HuH-7.5 (cell line): ENCODE measurements around the gene TRMT1.

Experiments used
- DNase-seq: peaks from one replicate; pipeline ENCODE4 v3.0.0; 2011; ENCODE audit warnings: low spot score

Gene TRMT1

GRCh38 chr19:13150187-13150930 lies 33.8 kb upstream of the TRMT1 start, which contains the start of the genes IER2 and STX10:
Gene IER2 (plus strand): TSS chr19:13150411. CDS start chr19:13153187, 2,776 bp downstream.
Gene STX10 (minus strand): TSS chr19:13150375. CDS start chr19:13150173, 202 bp downstream.
- DNase-seq: peak; percentile 91

DNA sequence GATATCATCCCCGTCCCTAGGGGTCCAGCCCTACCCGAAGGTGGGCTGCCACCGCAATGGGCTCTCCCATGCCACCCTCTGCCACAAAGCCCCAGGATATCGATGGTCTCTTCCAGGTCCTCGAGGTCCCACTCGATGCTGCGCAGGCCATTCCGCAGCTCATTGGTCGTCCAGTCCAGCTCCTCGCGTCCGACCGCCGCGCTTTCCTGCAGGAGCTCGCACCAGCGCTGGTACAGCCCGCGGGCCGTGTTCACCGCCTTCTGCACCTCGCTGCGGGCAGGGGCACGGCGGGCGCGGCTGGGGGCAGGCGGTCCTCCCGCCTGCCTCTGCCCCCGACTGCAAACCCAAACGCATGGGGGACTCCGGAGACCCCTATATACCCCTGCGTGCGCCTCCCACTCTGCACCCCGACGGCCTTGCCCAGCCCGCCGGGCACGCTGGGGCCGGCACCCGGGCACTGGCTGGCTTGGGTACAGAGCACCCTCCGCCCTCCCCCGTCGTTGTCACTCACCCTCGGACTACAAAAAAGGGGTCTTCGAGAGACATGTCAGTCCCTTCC lies 33.2 kb upstream of the TRMT1 start:
- DNase-seq: peak; percentile 42

DNA sequence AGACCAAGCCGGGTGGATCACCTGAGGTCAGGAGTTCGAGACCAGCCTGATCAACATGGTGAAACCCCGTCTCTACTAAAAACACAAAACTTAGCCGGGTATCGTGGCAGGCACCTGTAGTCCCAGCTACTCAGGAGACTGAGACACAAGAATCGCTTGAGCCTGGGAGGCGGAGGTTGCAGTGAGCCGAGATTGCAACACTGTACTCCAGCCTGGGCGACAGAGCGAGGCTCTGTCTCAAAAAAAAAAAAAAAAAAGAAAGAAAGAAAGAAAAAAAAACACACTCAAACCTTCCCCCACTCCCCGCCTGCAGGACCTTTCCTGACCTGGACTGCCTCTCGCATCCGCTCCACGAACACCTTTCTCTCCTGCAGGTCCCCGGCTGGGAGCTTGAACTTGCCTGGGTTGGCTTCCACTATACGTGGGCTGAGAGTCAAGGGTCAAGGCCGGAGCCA lies 32.7 kb upstream of the TRMT1 start:
- DNase-seq: peak; percentile 47

DNA sequence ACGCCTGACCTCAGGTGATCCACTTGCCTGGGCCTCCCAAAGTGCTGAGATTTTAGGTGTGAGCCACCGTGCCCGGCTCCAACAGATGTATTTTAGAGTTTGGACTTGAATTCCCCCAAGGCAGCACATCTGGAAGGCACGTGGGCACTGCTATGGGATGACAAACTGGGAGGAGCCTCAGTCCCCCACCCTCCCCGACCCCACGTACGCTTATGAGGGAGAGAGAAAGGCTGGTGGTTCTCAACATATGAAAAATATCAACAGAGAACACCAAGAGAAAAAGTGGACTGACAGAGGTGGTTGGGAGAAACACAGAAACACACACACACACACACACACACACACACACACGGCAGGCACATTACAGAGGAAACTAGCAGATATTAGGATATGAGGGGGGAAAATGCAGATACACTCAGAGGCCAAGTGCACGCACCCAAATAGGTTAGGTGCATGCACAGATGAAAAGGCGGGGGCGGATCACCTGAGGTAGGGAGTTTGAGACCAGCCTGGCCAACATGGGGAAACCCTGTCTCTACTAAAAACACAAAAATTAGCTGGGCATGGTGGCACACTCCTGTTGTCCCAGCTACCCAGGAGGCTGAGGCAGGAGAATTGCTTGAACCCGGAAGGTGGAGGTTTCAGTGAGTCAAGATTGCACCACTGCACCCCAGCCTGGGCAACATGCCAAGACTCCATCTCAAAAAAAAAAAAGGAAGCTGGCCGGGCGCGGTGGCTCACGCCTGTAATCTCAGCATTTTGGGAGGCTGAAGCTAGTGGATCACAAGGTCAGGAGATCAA lies 30.4 kb upstream of the TRMT1 start:
- DNase-seq: no peak

DNA sequence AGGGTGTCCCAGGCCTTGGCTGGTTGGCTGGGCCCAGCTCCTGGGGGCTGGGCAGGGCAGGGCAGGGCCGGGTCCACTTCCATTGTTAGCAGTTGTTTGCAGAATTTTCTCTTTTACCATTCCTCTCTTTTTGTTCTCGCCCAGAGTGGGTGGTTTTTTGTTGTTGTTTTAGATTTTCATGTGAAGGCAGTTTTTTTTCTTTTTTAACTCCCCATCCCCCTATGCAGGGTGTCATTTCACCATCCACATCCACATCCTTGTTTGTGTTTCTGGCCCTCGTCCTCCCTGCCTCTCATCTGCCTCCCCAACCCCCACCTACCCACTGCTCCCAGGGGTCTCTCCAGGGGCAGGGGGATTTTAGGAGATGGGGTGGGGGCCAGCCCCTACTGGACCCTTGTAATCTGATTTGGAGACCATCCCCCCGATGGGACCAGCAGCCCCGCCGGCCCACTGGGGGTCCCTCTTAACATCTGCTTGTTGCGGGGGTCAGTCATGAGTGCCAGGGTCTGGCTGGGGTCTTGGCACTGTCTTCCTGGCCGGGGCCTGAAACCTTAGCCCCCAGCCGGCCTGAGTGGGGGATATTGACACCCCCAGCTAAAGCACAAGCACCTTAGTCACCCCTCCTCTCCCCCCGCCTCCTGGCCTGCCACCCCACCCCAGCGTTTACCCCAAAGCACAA lies 23.2 kb upstream of the TRMT1 start:
- no peak for DNase-seq

- DNase-seq: no peak
Measured at GRCh38 chr19:13138916-13139198, 22.3 kb upstream of the TRMT1 start.

- no peak for DNase-seq
Measured at GRCh38 chr19:13138171-13138915, 21.8 kb upstream of the TRMT1 start.

- DNase-seq: no peak
Measured at GRCh38 chr19:13137290-13137794, 20.8 kb upstream of the TRMT1 start.

- no peak for DNase-seq
Measured at GRCh38 chr19:13135068-13136062, 18.8 kb upstream of the TRMT1 start.

- no peak for DNase-seq
Measured at GRCh38 chr19:13134626-13135025, 18.1 kb upstream of the TRMT1 start.

GRCh38 chr19:13133241-13133870 lies 16.8 kb upstream of the TRMT1 start:
- no peak for DNase-seq

GRCh38 chr19:13132471-13133180 lies 16.1 kb upstream of the TRMT1 start:
- DNase-seq: no peak

- DNase-seq: no peak
Measured at GRCh38 chr19:13130886-13131490, 14.4 kb upstream of the TRMT1 start.

GRCh38 chr19:13129384-13129783 lies 12.8 kb upstream of the TRMT1 start:
- no peak for DNase-seq

DNA sequence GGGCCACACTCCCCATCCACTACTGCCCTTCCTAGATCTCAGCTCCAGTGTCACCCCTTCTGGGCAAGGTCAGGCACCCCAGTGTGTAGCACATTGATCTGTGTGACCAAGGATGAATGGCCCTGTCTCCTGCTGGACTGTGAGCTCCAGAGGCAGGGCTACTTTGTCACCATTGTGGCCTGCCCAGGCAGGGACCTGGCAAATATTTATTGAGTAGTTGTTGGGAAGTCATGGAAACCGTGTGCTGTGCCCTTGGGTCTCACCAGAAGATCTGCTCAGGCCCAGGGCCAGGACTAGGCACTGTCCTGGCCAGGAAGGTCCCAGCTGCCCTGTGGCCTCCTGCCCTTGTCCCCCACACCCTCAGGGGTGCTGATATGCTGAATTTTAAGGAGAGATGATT lies 12.0 kb upstream of the TRMT1 start:
- no peak for DNase-seq

DNA sequence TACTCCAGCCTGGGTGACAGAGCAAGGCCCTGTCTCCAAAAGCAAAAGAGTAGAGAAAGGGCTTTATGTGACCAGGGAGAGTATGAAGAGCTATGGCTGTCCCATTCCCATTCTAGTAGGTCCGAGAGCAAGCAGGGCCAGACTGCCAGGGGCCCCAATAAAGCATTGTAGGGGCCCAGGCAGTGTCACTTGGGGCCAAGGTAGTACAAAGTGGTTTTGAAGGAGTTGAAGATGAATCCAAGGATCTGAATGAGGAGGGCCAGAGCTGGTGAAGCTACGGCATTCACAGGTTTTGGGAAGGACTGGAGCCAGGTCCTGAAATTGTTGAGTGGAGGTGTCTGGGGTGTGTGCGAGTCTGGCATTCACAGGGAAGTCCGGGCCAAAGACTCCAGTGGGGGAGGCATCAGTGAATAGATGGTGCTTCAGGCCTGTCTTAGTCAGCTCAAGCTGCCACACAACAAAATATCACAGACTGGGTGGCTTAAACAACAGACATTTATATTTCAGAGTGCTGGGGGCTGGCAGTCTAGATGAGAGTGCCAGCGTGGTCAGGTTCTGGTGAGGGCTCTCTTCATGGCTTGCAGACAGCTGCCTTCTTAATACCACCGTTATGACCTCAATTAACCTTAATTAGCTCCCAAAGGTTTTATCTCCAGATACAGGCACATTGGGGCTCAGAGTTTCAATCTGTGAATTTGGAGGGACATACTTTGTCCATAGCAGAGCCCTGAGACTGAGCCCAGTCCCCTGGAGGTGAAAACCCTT lies 11.5 kb upstream of the TRMT1 start:
- no peak for DNase-seq

DNA sequence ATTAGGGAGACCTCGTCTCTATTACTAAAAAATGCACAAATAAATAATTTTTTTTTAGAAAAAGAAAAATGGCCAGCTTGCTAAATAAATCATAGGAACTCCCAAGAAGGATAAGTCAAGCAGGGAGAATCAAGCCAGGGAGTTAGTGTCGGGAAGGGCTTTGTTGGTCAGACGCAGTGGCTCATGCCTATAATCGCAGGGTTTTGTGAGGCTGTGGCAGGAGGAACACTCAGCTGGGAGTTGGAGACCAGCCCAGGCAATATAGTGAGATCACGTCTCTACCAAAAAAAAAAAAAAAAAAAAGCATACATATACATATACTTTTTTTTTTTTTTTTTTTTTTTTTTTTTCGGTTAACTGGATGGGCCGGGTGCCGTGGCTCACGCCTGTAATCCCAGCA lies 10.5 kb upstream of the TRMT1 start:
- no peak for DNase-seq
